HepG2 (cell line): Measurements from ENCODE around the gene TM4SF1. TPM values are rescaled to one million over a fixed set of nuclear protein-coding genes. Genes with fewer than 3 reads are reported as not detected.

Experiments used
- CBX2 ChIP-seq, 2 experiments: fragments of 200-600 bp in 1 of 2; sonication (generic); formaldehyde crosslinking in 1 of 2; IDR thresholded peaks; 2 replicates each; pipeline versions ENCODE4 v1.7.0 to v1.8.1; 2018 to 2022; ENCODE audit warnings: low read depth in 2 of 2, low read length in 1 of 2, mild to moderate bottlenecking in 1 of 2, missing genetic modification reagents in 1 of 2
- HOXD1 ChIP-seq: sonication (generic); formaldehyde crosslinking; IDR thresholded peaks from 2 replicates; pipeline ENCODE4 v1.5.0; 2020; ENCODE audit warnings: missing genetic modification reagents
- MEIS1 ChIP-seq: sonication (generic); formaldehyde crosslinking; IDR thresholded peaks from 2 replicates; pipeline ENCODE4 v1.9.0; 2021; ENCODE audit warnings: mild to moderate bottlenecking, missing genetic modification reagents, moderate library complexity, borderline replicate concordance
- NFE2L1 ChIP-seq: sonication (generic); formaldehyde crosslinking; IDR thresholded peaks from 2 replicates; pipeline ENCODE4 v1.4.0; 2020; ENCODE audit warnings: missing genetic modification reagents, mild to moderate bottlenecking, borderline replicate concordance
- PATZ1 ChIP-seq: sonication (generic); formaldehyde crosslinking; IDR thresholded peaks from 2 replicates; pipeline ENCODE4 v1.4.0; 2020; ENCODE audit warnings: missing genetic modification reagents
- PRPF4 ChIP-seq: fragments of 200-400 bp; formaldehyde crosslinking; IDR thresholded peaks from 2 replicates; pipeline ENCODE4 v1.6.1; 2016; ENCODE audit warnings: low read length, low read depth; ENCODE audit not compliant: poor library complexity, severe bottlenecking
- TAF15 ChIP-seq: fragments of 200-400 bp; formaldehyde crosslinking; IDR thresholded peaks from one replicate; pipeline ENCODE4 v1.6.1; 2018; ENCODE audit warnings: mild to moderate bottlenecking, low read depth, low read length; ENCODE audit not compliant: poor library complexity, severe bottlenecking
- WIZ ChIP-seq: sonication (generic); formaldehyde crosslinking; IDR thresholded peaks from 2 replicates; pipeline ENCODE4 v1.5.1; 2020; ENCODE audit warnings: mild to moderate bottlenecking, missing genetic modification reagents
- ZNF567 ChIP-seq: sonication (generic); formaldehyde crosslinking; IDR thresholded peaks from 2 replicates; pipeline ENCODE4 v1.8.1; 2023; ENCODE audit warnings: mild to moderate bottlenecking, missing genetic modification reagents, borderline replicate concordance
- ZNF678 ChIP-seq: sonication (generic); formaldehyde crosslinking; IDR thresholded peaks from 2 replicates; pipeline ENCODE4 v1.4.0; 2020; ENCODE audit warnings: mild to moderate bottlenecking, missing genetic modification reagents
- ZNF879 ChIP-seq: sonication (generic); formaldehyde crosslinking; IDR thresholded peaks from 2 replicates; pipeline ENCODE4 v1.8.1; 2023; ENCODE audit warnings: missing genetic modification reagents
- polyA plus RNA-seq, 8 experiments: library from polyadenylated mRNA; depleted of rRNA in 3 of 8; stranded (reverse) in 7 of 8; unstranded in 1 of 8; fragments of >200 nt; fragmentation: Illumina TruSeq in 4 of 8; extraction: Trizol in 4 of 8; gene quantifications; 2 replicates each; pipeline versions ENCODE4 v1.2.1 to v1.2.3, GENCODE V29; 2011 to 2016; ENCODE audit warnings: low read depth in 4 of 8, missing spikeins in 1 of 8, mixed read lengths in 1 of 8; ENCODE audit not compliant: insufficient read depth in 1 of 8
- total RNA-seq, 5 experiments: library from RNA; depleted of rRNA; stranded (reverse); fragments of >200 nt; fragmentation: Illumina TruSeq; extraction: Trizol; gene quantifications; 2 replicates each; pipeline ENCODE4 v1.2.3, GENCODE V29; 2016; ENCODE audit warnings: low read depth in 1 of 5
- TF ChIP-seq, protein P1 (sequence below): sonication (generic); formaldehyde crosslinking; IDR thresholded peaks from 2 replicates; pipeline ENCODE4 v1.5.1; 2020; ENCODE audit warnings: mild to moderate bottlenecking, missing genetic modification reagents, borderline replicate concordance
- TF ChIP-seq, protein P2 (sequence below): sonication (generic); formaldehyde crosslinking; IDR thresholded peaks from 2 replicates; pipeline ENCODE4 v1.4.0; 2020; ENCODE audit warnings: mild to moderate bottlenecking, missing genetic modification reagents

The TM4SF1 gene
- total and polyA plus RNA-seq, 2 of the 13 experiments (the other 11 are each of a cell fraction or from before 2014, with no cell fraction given) = 431 to 1,359 TPM

- TF ChIP-seq ZNF879 (CRISPR knock-in tag) (no peak), MEIS1 (CRISPR knock-in tag) (no peak), TAF15 (no peak), PRPF4 (no peak), PATZ1 (CRISPR knock-in tag) (no peak), CBX2 (IDR thresholded peaks at IDR 0.05; ENCODE audit: low read depth, low read length) (no peak), CBX2 (CRISPR knock-in tag; IDR thresholded peaks at IDR 0.05; ENCODE audit: low read depth) (no peak), ZNF567 (CRISPR knock-in tag) (peak; percentile 57; the same call in 1 of the 2 replicates), HOXD1 (no peak), NFE2L1 (CRISPR knock-in tag) (no peak), ZNF678 (CRISPR knock-in tag) (no peak), WIZ (CRISPR knock-in tag) (0 out of 2 replicates have a peak, but pooled peaks have one; percentile 57)
- TF ChIP-seq, protein P1, sequence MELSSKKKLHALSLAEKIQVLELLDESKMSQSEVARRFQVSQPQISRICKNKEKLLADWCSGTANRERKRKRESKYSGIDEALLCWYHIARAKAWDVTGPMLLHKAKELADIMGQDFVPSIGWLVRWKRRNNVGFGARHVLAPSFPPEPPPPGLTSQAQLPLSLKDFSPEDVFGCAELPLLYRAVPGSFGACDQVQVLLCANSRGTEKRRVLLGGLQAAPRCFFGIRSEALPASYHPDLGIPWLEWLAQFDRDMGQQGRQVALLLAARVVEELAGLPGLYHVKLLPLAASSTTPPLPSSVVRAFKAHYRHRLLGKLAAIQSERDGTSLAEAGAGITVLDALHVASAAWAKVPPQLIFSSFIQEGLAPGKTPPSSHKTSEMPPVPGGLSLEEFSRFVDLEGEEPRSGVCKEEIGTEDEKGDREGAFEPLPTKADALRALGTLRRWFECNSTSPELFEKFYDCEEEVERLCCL (CRISPR knock-in tag) = no peak
- TF ChIP-seq, protein P2, sequence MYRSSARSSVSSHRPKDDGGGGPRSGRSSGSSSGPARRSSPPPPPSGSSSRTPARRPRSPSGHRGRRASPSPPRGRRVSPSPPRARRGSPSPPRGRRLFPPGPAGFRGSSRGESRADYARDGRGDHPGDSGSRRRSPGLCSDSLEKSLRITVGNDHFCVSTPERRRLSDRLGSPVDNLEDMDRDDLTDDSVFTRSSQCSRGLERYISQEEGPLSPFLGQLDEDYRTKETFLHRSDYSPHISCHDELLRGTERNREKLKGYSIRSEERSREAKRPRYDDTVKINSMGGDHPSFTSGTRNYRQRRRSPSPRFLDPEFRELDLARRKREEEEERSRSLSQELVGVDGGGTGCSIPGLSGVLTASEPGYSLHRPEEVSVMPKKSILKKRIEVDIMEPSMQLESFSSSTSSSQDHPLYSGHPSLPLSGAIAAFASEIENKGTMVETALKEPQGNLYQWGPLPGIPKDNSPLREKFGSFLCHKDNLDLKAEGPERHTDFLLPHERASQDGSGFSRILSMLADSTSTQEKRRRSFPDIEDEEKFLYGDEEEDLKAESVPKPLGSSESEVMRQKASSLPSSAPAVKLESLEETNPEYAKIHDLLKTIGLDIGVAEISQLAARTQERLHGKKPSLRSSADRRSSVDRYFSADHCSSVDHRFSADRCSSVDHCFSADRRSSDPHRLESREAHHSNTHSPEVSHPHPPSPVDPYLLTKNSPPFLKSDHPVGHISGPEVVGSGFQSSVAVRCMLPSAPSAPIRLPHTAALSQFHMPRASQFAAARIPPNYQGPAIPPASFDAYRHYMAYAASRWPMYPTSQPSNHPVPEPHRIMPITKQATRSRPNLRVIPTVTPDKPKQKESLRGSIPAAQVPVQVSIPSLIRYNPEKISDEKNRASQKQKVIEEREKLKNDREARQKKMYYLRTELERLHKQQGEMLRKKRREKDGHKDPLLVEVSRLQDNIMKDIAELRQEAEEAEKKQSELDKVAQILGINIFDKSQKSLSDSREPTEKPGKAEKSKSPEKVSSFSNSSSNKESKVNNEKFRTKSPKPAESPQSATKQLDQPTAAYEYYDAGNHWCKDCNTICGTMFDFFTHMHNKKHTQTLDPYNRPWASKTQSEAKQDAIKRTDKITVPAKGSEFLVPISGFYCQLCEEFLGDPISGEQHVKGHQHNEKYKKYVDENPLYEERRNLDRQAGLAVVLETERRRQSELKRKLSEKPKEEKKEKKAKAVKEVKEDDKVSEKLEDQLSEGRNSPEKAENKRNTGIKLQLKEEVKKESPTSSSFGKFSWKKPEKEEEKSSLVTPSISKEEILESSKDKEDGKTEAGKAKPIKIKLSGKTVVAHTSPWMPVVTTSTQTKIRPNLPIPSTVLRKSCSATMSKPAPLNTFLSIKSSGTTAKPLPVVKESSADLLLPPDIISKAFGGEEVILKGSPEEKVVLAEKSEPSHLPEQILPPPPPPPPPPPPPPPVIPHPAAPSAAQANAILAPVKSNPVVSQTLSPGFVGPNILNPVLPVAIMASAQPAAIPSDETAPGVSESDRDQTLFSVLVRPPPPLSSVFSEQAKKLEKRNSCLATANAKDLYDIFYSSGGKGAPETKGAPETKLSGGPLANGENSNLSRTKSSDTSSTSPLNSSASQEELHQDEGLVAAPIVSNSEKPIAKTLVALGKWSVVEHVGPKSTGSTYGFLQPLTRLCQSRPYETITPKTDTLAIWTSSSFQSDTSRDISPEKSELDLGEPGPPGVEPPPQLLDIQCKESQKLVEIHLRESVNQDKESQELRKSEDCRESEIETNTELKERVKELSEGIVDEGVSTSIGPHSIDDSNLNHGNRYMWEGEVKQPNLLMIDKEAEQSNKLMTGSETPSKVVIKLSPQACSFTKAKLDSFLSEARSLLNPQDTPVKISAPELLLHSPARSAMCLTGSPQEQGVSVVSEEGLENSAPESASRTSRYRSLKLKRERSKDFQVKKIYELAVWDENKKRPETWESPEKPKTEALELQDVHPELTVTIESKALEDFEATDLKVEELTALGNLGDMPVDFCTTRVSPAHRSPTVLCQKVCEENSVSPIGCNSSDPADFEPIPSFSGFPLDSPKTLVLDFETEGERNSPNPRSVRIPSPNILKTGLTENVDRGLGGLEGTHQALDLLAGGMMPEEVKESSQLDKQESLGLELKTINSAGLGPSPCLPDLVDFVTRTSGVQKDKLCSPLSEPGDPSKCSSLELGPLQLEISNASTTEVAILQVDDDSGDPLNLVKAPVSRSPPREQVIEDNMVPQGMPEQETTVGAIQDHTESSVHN (CRISPR knock-in tag) = no peak
Measured at GRCh38 chr3:149388531-149389417, 11.3 kb upstream of the TM4SF1 start (continued).
